ENCODE results near the gene SRBD1. TPM values are rescaled to one million over a fixed set of nuclear protein-coding genes. Genes with fewer than 3 reads are reported as not detected.

The SRBD1 gene
- polyA plus RNA-seq, 1 donor (not counting 4 experiments of a cell fraction or from before 2014, with no cell fraction given): 8.8 TPM

DNA sequence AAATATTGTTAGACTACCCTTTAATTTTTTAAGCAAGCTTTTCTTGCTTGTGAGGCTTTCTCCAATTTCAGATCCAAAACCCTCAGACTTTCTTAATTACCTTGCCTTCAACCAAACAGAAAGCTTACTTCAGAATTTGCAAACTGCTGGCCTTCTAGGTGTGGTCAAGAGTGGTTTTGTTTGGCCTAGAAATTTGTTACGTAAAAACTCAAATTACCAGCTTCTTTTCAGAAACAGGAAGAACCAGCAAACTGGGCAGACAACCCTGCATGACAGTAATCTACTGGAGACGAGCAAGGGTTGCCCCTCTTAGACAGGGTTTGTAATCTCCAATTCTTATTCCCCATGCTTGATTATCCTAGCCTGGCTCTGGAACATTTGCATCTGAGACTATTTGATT lies 27.1 kb downstream of the SRBD1 start:
- Histone ChIP-seq H3K79me2 (ENCODE audit: control insufficient read depth, insufficient read depth, low read length) (peaks cover 6% of the 10 kb centered on the region), H3K27ac (ENCODE audit: control insufficient read depth, insufficient read depth, low read length) (no peak overlapping the region), H4K20me1 (ENCODE audit: control insufficient read depth, extremely low read depth, insufficient read depth, low read length) (no peaks in the 10 kb centered on the region), H3K4me1 (ENCODE audit: control insufficient read depth, extremely low read depth, insufficient read depth, low read length) (no peaks in the 10 kb centered on the region), H3K9ac (ENCODE audit: control insufficient read depth, extremely low read depth, insufficient read depth, low read length) (no peak overlapping the region), H3K9me3 (ENCODE audit: control insufficient read depth, low read depth, low read length) (no peaks in the 10 kb centered on the region), H3K4me2 (ENCODE audit: control insufficient read depth, extremely low read depth, insufficient read depth, low read depth, low read length) (no peak overlapping the region), H3K9me1 (ENCODE audit: control insufficient read depth, extremely low read depth, insufficient read depth, low read length) (no peaks in the 10 kb centered on the region), H3K4me3 (ENCODE audit: control insufficient read depth in 2 of 3, extremely low read depth in 1 of 3, insufficient read depth in 2 of 3, low read depth in 1 of 3, low read length in 3 of 3) (no peak overlapping the region), H3K36me3 (ENCODE audit: control insufficient read depth in 2 of 2, extremely low read depth in 1 of 2, insufficient read depth in 2 of 2, low read length in 2 of 2) (no peaks in the 10 kb centered on the region), H2AFZ (ENCODE audit: control insufficient read depth, low read length) (no peak overlapping the region), H3K27me3 (ENCODE audit: control insufficient read depth, extremely low read depth, insufficient read depth, low read length) (no peaks in the 10 kb centered on the region)
- TF ChIP-seq CTCF (optimal IDR thresholded peaks at IDR 0.05 in 1 of 3, IDR thresholded peaks at IDR 0.05 in 1 of 3, conservative IDR thresholded peaks at IDR 0.05 in 1 of 3; ENCODE audit: extremely low read depth in 1 of 3, insufficient read depth in 2 of 3, low read length in 3 of 3): no peak
- no peak for TF ChIP-seq EZH2 (IDR thresholded peaks at IDR 0.05; ENCODE audit: low read length)
- FAIRE-seq: no peak
- dilution Hi-C loops (cut with MboI; ENCODE audit: extremely low pct_ligation_motif_present, low sequenced_read_pairs): no loop called here
- no peak for DNase-seq (ENCODE audit: low read depth, low spot score)

GRCh38 chr2:45582522-45582921 lies 28.5 kb downstream of the SRBD1 start:
- H2AFZ ChIP-seq (ENCODE audit: control insufficient read depth, low read length): no peak overlapping the region
- TF ChIP-seq EZH2 (IDR thresholded peaks at IDR 0.05; ENCODE audit: low read length) (no peak), CTCF (optimal IDR thresholded peaks at IDR 0.05 in 1 of 3, IDR thresholded peaks at IDR 0.05 in 1 of 3, conservative IDR thresholded peaks at IDR 0.05 in 1 of 3; ENCODE audit: extremely low read depth in 1 of 3, insufficient read depth in 2 of 3, low read length in 3 of 3) (no peak)
- peaks cover 3% of the 10 kb centered on the region for H3K79me2 ChIP-seq (ENCODE audit: control insufficient read depth, insufficient read depth, low read length)
- H3K4me2 ChIP-seq (ENCODE audit: control insufficient read depth, extremely low read depth, insufficient read depth, low read depth, low read length): no peak overlapping the region
- H3K4me1 ChIP-seq (ENCODE audit: control insufficient read depth, extremely low read depth, insufficient read depth, low read length): no peaks in the 10 kb centered on the region
- no peaks in the 10 kb centered on the region for H3K27me3 ChIP-seq (ENCODE audit: control insufficient read depth, extremely low read depth, insufficient read depth, low read length)
- no peaks in the 10 kb centered on the region for H3K9me3 ChIP-seq (ENCODE audit: control insufficient read depth, low read depth, low read length)
- H3K9ac ChIP-seq (ENCODE audit: control insufficient read depth, extremely low read depth, insufficient read depth, low read length): no peak overlapping the region
- H4K20me1 ChIP-seq (ENCODE audit: control insufficient read depth, extremely low read depth, insufficient read depth, low read length): no peaks in the 10 kb centered on the region
- H3K9me1 ChIP-seq (ENCODE audit: control insufficient read depth, extremely low read depth, insufficient read depth, low read length): no peaks in the 10 kb centered on the region
- no peak overlapping the region for H3K27ac ChIP-seq (ENCODE audit: control insufficient read depth, insufficient read depth, low read length)
- no peaks in the 10 kb centered on the region for H3K36me3 ChIP-seq (ENCODE audit: control insufficient read depth in 2 of 2, extremely low read depth in 1 of 2, insufficient read depth in 2 of 2, low read length in 2 of 2)
- FAIRE-seq (no peak), DNase-seq (ENCODE audit: low read depth, low spot score) (no peak)
- no peak overlapping the region for H3K4me3 ChIP-seq (ENCODE audit: control insufficient read depth in 2 of 3, extremely low read depth in 1 of 3, insufficient read depth in 2 of 3, low read depth in 1 of 3, low read length in 3 of 3)
- dilution Hi-C loops (cut with MboI; ENCODE audit: extremely low pct_ligation_motif_present, low sequenced_read_pairs): no loop called here
